8988T (cell line): ENCODE results near the gene ASB13.

ENCODE experiments used
- DNase-seq: peaks from one replicate; pipeline ENCODE4 v3.0.0; 2011

The ASB13 gene

GRCh38 chr10:5668429-5668828 is 2.0 kb upstream of the ASB13 start:
- DNase-seq = no peak

GRCh38 chr10:5666841-5667630 is 641 bp upstream of the ASB13 start:
- DNase-seq = no peak

DNA sequence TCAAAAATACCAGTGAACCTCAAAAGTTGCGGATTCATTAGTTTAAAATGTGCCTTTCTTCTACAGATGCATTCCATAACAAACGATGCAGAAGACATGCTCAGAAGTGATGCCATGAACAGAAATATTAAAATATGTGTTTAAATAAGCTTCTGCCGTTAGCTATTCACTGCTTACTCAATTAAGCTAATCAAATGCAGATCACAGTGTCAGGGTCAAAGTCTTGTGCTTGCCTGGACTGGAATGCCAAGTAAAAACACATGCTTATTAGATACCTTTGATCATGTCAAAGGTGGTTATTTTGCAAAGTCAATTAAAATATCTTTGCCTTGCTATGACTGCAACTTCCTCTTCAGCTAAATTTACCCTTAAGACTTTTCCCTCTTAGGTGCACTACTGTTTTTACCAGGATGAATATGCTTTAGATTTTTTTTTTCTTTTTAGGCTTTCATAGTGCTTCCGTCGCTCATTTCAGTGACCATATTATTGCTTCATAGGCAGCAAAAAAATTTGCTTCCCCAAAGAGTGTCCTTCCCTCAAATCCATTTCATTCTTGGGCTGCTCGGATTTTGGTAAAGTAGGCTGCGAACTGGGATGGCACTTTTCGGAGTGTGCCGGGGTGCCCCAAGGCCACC is 905 bp downstream of the ASB13 start:
- DNase-seq = no peak

DNA sequence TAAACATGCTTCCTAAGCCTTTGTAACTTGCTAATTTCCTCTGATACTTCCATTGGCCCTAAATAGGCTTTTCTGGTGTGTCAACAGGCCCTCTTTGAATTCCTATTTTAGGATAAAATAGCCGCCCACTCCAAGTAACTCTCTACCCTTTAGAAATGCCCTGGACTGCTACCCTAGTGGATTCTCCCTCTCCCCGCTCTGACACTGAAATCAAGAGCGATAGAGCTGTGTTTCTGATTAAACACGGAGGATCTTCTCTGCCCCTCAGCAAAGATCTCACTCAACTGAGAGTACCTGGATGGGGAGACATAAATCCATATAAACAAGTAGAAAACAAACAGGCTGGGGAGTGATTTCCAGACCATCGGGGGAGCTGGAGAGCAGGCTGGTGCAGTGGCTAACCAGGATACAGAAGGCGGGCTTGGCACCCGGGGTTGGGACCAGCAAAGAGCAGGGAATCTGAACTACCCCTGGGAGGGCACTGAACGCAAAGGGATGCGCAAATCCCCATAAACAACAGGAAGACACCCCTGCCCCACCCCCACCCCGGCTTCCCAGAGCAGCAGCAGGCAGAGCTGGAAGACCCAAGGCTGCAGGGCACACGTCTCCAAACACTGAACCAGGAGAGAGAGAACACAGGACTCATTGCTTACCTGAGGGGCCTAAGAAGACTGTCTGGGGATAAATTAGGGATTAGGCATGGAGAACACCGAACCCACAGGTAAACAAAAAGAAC is 2.5 kb downstream of the ASB13 start:
- no peak for DNase-seq

DNA sequence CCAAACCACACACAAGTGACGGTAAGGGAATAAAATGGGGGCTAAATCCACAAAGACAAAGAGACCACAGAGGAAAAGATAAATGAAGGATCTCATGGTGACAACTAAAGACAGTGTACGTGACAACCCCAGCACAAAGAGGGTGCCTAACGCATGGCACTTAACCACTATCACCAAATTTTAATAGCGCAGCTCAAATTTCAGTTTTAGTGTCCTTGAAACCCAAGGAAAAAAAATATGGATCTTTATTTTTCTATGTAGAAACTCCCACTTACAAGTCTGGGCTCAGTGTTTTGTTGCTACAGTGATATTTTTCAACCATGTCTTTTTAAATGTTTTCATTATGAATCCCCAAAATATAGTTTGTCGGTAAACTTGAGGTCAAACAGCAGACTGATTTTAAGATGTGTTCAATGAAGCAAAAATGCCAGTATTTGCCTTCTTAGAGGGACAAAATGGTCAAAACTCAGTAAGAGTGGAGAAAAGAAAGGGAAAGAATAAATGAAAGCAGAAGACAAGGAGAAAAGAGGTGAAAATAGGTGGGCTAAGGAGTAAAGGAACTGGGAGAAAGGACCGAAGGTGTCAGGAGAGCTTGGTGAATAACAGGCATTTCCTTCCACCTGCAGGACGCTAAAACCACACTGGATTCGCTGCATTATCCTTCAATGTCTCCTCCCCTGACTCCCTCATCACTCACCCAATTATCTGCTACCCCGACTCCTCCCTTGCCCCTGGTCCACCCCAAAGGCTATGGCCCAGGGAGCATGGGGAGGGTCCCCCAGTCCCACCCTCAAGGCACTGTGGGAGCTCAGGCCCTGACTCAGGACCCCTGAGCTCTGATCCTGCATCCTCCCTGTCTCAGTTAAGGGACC is 3.5 kb downstream of the ASB13 start:
- DNase-seq = no peak

GRCh38 chr10:5661043-5661442 is 5.4 kb downstream of the ASB13 start:
- DNase-seq = no peak

GRCh38 chr10:5659702-5660528 is 6.5 kb downstream of the ASB13 start:
- peak; percentile 42 for DNase-seq

GRCh38 chr10:5658871-5659618 is 7.3 kb downstream of the ASB13 start:
- DNase-seq = no peak

DNA sequence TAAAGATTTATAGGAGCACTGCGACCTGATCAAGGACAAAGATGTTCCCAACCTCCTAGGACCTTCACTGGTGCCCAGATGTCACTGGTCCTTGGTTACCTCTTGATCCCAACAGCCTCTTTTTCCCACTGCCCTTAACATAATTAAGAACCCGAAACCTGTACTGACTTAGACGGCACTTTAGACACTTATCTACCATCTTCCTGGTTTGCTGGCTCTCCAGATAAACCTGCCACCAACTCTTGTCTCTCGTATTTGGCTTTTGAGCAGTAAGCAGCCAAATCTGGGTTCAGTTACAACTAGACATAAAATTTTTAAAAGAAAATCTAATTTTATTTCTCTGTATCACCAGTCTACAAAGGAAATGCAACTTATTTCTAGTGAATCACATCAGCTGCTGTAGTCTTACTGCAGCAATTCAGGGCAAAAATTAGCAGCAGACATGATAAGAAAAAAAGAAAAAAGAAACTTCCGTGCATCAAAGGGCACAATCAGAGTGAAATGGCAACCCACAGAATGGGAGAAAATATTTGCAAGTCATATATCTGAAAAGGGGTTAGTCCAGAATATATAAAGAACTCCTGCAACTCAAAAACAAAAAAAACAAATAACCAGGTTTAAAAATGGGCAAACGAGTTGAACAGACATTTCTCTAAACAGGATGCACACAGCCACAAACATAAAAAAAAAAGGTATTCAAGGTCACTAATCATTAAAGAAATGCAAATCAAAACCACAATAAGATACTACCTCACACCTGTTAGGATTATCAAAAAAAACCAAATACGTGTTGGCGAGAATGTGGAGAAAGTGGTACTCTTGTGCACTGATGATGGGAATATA is 9.4 kb downstream of the ASB13 start:
- DNase-seq = no peak

- DNase-seq = no peak
Observed at GRCh38 chr10:5655121-5655520, 11.3 kb downstream of the ASB13 start.

DNA sequence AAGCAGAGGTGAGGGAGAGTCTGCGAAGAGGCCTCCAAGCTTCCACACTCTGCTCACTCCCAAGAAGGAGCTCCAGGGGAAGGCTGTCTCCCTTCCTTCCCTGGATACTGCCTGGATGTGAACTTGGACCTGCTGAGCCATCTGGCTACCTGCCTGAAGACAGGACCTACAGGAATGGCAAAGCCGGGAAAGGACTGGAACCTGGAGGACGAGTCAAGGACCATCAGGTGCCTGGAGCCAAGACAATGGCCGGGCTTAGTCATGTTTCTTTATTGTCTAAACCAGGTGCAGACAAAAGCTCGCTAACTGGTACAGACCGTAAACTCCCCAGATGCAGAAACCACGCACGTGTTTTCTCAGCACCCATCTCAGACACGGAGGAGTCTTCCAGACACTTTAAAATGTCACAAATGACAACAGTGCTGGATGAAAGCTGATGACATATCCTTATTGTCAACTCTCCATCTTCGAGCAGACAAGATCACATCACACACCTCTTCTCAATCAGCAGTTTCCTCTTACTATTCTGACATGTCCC is 12.1 kb downstream of the ASB13 start:
- no peak for DNase-seq

DNA sequence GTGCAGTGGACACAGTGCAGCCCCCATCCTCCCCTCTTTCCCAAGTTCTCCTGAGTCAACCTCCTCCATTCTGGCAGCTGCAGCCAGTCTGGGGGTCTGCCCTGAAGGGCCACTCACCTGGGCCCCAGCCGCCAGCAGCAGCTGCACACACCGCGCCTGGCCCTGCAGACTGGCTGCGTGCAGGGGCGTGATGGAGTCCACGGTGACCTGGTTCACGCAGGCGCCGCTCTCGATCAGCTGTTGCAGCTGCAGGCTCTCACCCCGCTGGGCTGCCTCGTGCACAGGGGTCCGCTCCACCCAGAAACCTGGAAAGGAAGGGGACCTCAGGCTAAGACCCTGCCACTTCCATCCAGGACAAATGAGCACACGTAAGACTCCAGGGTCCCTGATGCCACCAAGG is 13.6 kb downstream of the ASB13 start:
- DNase-seq = no peak

GRCh38 chr10:5651388-5651764 is 15.0 kb downstream of the ASB13 start:
- no peak for DNase-seq

- no peak for DNase-seq
Observed at GRCh38 chr10:5650664-5651387, 15.6 kb downstream of the ASB13 start.

DNA sequence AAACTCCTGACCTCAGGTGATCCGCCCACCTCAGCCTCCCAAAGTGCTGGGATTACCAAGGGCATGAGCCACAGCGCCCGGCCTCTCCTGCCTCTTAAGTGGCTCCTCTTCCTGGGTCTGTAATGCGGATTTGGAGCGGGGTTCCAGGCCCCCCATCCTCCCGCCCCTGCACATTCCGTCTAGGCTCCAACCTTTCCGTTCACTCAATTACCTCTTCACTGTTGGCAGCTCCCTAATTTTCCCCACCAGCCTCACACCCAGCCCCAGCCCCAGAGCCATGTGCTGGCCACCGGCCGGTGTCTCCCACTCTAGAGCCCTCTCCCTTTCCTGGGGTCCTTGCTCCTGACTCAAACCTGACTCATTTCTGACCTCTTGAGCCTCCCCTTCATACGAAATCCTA is 16.6 kb downstream of the ASB13 start:
- DNase-seq = no peak

GRCh38 chr10:5648494-5649457 is 17.6 kb downstream of the ASB13 start:
- no peak for DNase-seq

DNA sequence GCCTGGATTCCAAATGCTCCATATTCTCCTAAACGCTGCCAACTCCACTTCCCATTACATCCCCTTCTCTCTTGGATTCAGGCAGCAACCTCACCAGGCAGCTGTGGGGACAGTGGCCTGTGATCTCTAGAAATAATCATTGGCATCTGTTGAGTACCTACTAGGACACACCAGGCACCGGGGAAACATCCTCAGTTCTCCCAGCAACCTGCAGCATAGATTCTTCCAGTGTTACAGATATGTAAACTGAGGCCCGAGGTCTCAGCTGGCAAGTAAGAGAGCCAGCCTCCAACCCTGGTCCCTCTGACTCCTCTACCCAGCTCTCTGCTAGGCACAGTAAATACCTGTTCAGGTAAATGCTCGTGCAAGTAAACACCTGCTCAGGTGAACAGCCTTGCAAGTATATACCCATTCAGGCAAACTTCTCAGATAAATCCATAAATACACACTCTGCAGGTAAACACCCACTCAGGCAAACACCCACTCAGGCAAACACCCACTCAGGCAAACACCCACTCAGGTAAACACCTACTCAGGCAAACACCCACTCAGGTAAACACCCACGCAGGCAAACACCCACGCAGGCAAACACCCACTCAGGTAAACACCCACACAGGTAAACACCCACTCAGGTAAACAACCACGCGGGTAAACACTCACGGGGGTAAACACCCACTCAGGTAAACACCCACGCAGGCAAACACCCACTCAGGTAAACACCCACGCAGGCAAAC is 18.7 kb downstream of the ASB13 start:
- no peak for DNase-seq
